K562 (cell line): Measurements from ENCODE around the gene VIM. TPM values are rescaled to one million over a fixed set of nuclear protein-coding genes. Genes with fewer than 3 reads are reported as not detected.
A peak's percentile ranks its signal among the peaks of the same experiment; 100 is the strongest.

Source experiments
- BACH1 ChIP-seq: fragments of 200-800 bp; sonication (Bioruptor generic); IDR thresholded peaks from 2 replicates; pipeline ENCODE4 v1.6.1; 2016; ENCODE audit warnings: missing genetic modification characterization, missing compliant biosample characterization
- CCAR2 ChIP-seq: fragments of 200-400 bp; formaldehyde crosslinking; IDR thresholded peaks from 2 replicates; pipeline ENCODE4 v1.6.1; 2017; ENCODE audit warnings: mild to moderate bottlenecking, low read depth, low read length
- CHD2 ChIP-seq: IDR thresholded peaks from 2 replicates; pipeline ENCODE4 v1.6.1; 2011; ENCODE audit warnings: low read depth, low read length
- COPS2 ChIP-seq: fragments of 450-650 bp; conservative IDR thresholded peaks from 2 replicates; pipeline ENCODE4 v1.6.1; 2016; ENCODE audit warnings: mild to moderate bottlenecking, moderate library complexity
- E2F6 ChIP-seq, 2 experiments: IDR thresholded peaks; 2 replicates each; pipeline ENCODE4 v1.6.1; 2011; ENCODE audit warnings: borderline replicate concordance in 1 of 2, control low read depth in 1 of 2, low read depth in 1 of 2, low read length in 1 of 2, mild to moderate bottlenecking in 1 of 2, mixed read lengths in 1 of 2, moderate library complexity in 1 of 2; ENCODE audit not compliant: insufficient read depth in 1 of 2, insufficient read length in 1 of 2, poor library complexity in 1 of 2, severe bottlenecking in 1 of 2; ENCODE audit errors: extremely low read depth in 1 of 2
- EWSR1 ChIP-seq: fragments of 450-650 bp; IDR thresholded peaks from 2 replicates; pipeline ENCODE4 v1.6.1; 2018; ENCODE audit warnings: borderline replicate concordance, mild to moderate bottlenecking, low read depth, moderate library complexity; ENCODE audit not compliant: partially characterized antibody
- FIP1L1 ChIP-seq: fragments of 200-400 bp; formaldehyde crosslinking; IDR thresholded peaks from 2 replicates; pipeline ENCODE4 v1.6.1; 2018; ENCODE audit warnings: mild to moderate bottlenecking, low read depth, low read length; ENCODE audit not compliant: poor library complexity, severe bottlenecking
- GATAD2B ChIP-seq: fragments of 450-650 bp; IDR thresholded peaks from 2 replicates; pipeline ENCODE4 v1.6.1; 2017; ENCODE audit warnings: mild to moderate bottlenecking, borderline replicate concordance
- KDM2B ChIP-seq: fragments of 250-450 bp; sonication (Bioruptor Pico); IDR thresholded peaks from 2 replicates; pipeline ENCODE4 v1.8.0; 2021; ENCODE audit warnings: mild to moderate bottlenecking, moderate library complexity
- MAFK ChIP-seq: IDR thresholded peaks from 2 replicates; pipeline ENCODE4 v1.6.1; 2011; ENCODE audit warnings: low read length, improper control_type of control experiment
- MBD2 ChIP-seq: sonication (generic); IDR thresholded peaks from 2 replicates; pipeline ENCODE4 v1.6.1; 2016; ENCODE audit warnings: low read depth, borderline replicate concordance
- MTA2 ChIP-seq: fragments of 450-650 bp; IDR thresholded peaks from 2 replicates; pipeline ENCODE4 v1.6.1; 2016; ENCODE audit warnings: low read depth
- MTF1 ChIP-seq: fragments of 250-450 bp; sonication (Bioruptor Pico); IDR thresholded peaks from 2 replicates; pipeline ENCODE4 v1.9.0; 2021; ENCODE audit warnings: moderate library complexity, mild to moderate bottlenecking, inconsistent platforms, borderline replicate concordance
- NCOA2 ChIP-seq, 2 experiments: fragments of 450-650 bp; IDR thresholded peaks; 2 replicates each; pipeline ENCODE4 v1.6.1; 2018; ENCODE audit warnings: mild to moderate bottlenecking in 2 of 2, moderate library complexity in 1 of 2; ENCODE audit not compliant: partially characterized antibody in 2 of 2
- NR4A1 ChIP-seq, 2 experiments: fragments of 250-450 bp in 1 of 2; fragments of 450-650 bp in 1 of 2; sonication (Bioruptor Pico) in 1 of 2; IDR thresholded peaks; 2 replicates each; pipeline versions ENCODE4 v1.4.0 to v1.6.1; 2016 to 2020; ENCODE audit warnings: mild to moderate bottlenecking in 2 of 2, missing compliant biosample characterization in 1 of 2, missing genetic modification characterization in 1 of 2, moderate library complexity in 1 of 2
- POLR2G ChIP-seq: fragments of 200-400 bp; formaldehyde crosslinking; IDR thresholded peaks from 2 replicates; pipeline ENCODE4 v1.6.1; 2017; ENCODE audit warnings: low read depth, mild to moderate bottlenecking, antibody characterized with exemption, low read length, moderate library complexity
- RBM25 ChIP-seq: fragments of 200-400 bp; formaldehyde crosslinking; IDR thresholded peaks from 2 replicates; pipeline ENCODE4 v1.6.1; 2018; ENCODE audit warnings: low read length, low read depth, moderate library complexity; ENCODE audit not compliant: severe bottlenecking
- TCF7 ChIP-seq: sonication (generic); IDR thresholded peaks from 2 replicates; pipeline ENCODE4 v1.6.1; 2016; ENCODE audit warnings: antibody characterized with exemption, borderline replicate concordance
- ZNF232 ChIP-seq: sonication (generic); formaldehyde crosslinking; IDR thresholded peaks from 2 replicates; pipeline ENCODE4 v1.8.0; 2022; ENCODE audit warnings: mild to moderate bottlenecking, missing genetic modification reagents
- ZNF354B ChIP-seq: fragments of 250-450 bp; sonication (Bioruptor Pico); IDR thresholded peaks from 2 replicates; pipeline ENCODE4 v1.4.0; 2020
- ZNF76 ChIP-seq: fragments of 250-450 bp; sonication (Bioruptor Pico); IDR thresholded peaks from 2 replicates; pipeline ENCODE4 v1.4.0; 2020; ENCODE audit warnings: mild to moderate bottlenecking, moderate library complexity, borderline replicate concordance
- ZSCAN32 ChIP-seq: fragments of 450-650 bp; formaldehyde crosslinking; IDR thresholded peaks from 2 replicates; pipeline ENCODE4 v1.4.0; 2020; ENCODE audit warnings: mild to moderate bottlenecking, moderate library complexity
- polyA plus RNA-seq, 8 experiments: library from polyadenylated mRNA; depleted of rRNA in 4 of 8; stranded (reverse) in 5 of 8; unstranded in 3 of 8; fragments of >200 nt; fragmentation: Nextera tagmentation in 2 of 8; fragmentation: Illumina TruSeq in 1 of 8; extraction: Ambion mirVana in 2 of 8; extraction: Trizol in 1 of 8; gene quantifications; 2 replicates each; pipeline versions ENCODE4 v1.2.1 to v1.2.3, GENCODE V29; 2011 to 2014; ENCODE audit warnings: inconsistent platforms in 1 of 8, missing spikeins in 1 of 8
- total RNA-seq, 7 experiments: library from RNA; depleted of rRNA in 6 of 7; stranded (reverse); fragments of >200 nt in 6 of 7; fragmentation: Illumina TruSeq in 2 of 7; extraction: Trizol in 2 of 7; gene quantifications; 2 replicates each; pipeline versions ENCODE4 v1.2.1 to v1.2.3, GENCODE V29; 2011 to 2021; ENCODE audit warnings: low replicate concordance in 1 of 7
- TF ChIP-seq, protein P1 (sequence below): fragments of 250-450 bp; sonication (Bioruptor Pico); IDR thresholded peaks from 2 replicates; pipeline ENCODE4 v1.5.1; 2021; ENCODE audit warnings: mild to moderate bottlenecking
- TF ChIP-seq, protein P2 (sequence below), 2 experiments: IDR thresholded peaks; 2 replicates each; pipeline ENCODE4 v1.6.1; 2012; ENCODE audit warnings: improper control_type of control experiment in 2 of 2, low read depth in 2 of 2, low read length in 2 of 2, borderline replicate concordance in 1 of 2

Gene VIM
- total and polyA plus RNA-seq, 9 of the 15 experiments (the other 6 are each of a cell fraction or from before 2014, with no cell fraction given) = 86.0 to 621 (median 383) TPM

DNA sequence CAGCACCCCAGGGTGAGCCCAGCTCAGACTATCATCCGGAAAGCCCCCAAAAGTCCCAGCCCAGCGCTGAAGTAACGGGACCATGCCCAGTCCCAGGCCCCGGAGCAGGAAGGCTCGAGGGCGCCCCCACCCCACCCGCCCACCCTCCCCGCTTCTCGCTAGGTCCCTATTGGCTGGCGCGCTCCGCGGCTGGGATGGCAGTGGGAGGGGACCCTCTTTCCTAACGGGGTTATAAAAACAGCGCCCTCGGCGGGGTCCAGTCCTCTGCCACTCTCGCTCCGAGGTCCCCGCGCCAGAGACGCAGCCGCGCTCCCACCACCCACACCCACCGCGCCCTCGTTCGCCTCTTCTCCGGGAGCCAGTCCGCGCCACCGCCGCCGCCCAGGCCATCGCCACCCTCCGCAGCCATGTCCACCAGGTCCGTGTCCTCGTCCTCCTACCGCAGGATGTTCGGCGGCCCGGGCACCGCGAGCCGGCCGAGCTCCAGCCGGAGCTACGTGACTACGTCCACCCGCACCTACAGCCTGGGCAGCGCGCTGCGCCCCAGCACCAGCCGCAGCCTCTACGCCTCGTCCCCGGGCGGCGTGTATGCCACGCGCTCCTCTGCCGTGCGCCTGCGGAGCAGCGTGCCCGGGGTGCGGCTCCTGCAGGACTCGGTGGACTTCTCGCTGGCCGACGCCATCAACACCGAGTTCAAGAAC is 1.1 kb downstream of the VIM start (continued):
- TF ChIP-seq, protein P1, sequence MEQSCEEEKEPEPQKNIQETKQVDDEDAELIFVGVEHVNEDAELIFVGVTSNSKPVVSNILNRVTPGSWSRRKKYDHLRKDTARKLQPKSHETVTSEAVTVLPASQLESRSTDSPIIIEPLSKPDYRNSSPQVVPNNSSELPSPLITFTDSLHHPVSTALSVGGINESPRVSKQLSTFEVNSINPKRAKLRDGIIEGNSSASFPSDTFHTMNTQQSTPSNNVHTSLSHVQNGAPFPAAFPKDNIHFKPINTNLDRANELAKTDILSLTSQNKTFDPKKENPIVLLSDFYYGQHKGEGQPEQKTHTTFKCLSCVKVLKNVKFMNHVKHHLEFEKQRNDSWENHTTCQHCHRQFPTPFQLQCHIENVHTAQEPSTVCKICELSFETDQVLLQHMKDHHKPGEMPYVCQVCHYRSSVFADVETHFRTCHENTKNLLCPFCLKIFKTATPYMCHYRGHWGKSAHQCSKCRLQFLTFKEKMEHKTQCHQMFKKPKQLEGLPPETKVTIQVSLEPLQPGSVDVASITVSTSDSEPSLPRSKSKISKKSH (CRISPR knock-in tag) = no peak
- TF ChIP-seq MTA2 (no peak), MAFK (no peak), ZNF354B (CRISPR knock-in tag) (no peak), POLR2G (peak; percentile 86), E2F6 (IDR thresholded peaks at IDR 0.05; ENCODE audit: borderline replicate concordance in 1 of 2, extremely low read depth in 1 of 2, insufficient read depth in 1 of 2, insufficient read length in 1 of 2, low read depth in 1 of 2, low read length in 1 of 2, poor library complexity in 1 of 2, severe bottlenecking in 1 of 2) (peak; percentile 88 to 92), KDM2B (CRISPR knock-in tag) (no peak), CCAR2 (no peak), GATAD2B (no peak), FIP1L1 (peak; percentile 97), NCOA2 (IDR thresholded peaks at IDR 0.05; ENCODE audit: partially characterized antibody in 2 of 2) (no peak), NR4A1 (CRISPR knock-in tag; IDR thresholded peaks at IDR 0.05) (no peak), NR4A1 (tag; IDR thresholded peaks at IDR 0.05) (no peak), RBM25 (no peak), EWSR1 (no peak), ZNF232 (CRISPR knock-in tag) (peak; percentile 91), BACH1 (tag) (no peak), CHD2 (no peak), MTF1 (CRISPR knock-in tag) (no peak), ZNF76 (CRISPR knock-in tag) (no peak), MBD2 (peak; percentile 53; the same call in 1 of the 2 replicates), TCF7 (no peak), ZSCAN32 (no peak), COPS2 (no peak)
- TF ChIP-seq, protein P2, sequence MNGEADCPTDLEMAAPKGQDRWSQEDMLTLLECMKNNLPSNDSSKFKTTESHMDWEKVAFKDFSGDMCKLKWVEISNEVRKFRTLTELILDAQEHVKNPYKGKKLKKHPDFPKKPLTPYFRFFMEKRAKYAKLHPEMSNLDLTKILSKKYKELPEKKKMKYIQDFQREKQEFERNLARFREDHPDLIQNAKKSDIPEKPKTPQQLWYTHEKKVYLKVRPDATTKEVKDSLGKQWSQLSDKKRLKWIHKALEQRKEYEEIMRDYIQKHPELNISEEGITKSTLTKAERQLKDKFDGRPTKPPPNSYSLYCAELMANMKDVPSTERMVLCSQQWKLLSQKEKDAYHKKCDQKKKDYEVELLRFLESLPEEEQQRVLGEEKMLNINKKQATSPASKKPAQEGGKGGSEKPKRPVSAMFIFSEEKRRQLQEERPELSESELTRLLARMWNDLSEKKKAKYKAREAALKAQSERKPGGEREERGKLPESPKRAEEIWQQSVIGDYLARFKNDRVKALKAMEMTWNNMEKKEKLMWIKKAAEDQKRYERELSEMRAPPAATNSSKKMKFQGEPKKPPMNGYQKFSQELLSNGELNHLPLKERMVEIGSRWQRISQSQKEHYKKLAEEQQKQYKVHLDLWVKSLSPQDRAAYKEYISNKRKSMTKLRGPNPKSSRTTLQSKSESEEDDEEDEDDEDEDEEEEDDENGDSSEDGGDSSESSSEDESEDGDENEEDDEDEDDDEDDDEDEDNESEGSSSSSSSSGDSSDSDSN (IDR thresholded peaks at IDR 0.05; ENCODE audit: borderline replicate concordance in 1 of 2, low read depth in 2 of 2, low read length in 2 of 2) = peak; percentile 73; a peak in 3 of 4 replicates
